Epithelial cell of esophagus (primary cell): ENCODE data around the gene SLAMF1.

ENCODE experiments used
- DNase-seq: peaks from one replicate; pipeline ENCODE4 v3.0.0; 2010; ENCODE audit warnings: low read depth
- H3K4me3 ChIP-seq: 2 replicates; pipeline ENCODE4 v1.5.1; 2011; ENCODE audit warnings: mild to moderate bottlenecking, low read length, control low read depth
- TF ChIP-seq, protein P1 (sequence below): IDR thresholded peaks from 2 replicates; pipeline ENCODE4 v1.5.1; 2011; ENCODE audit warnings: low read depth, mild to moderate bottlenecking, low read length, control low read depth, inconsistent platforms; ENCODE audit not compliant: insufficient read depth; ENCODE audit errors: missing control alignments

Gene SLAMF1

DNA sequence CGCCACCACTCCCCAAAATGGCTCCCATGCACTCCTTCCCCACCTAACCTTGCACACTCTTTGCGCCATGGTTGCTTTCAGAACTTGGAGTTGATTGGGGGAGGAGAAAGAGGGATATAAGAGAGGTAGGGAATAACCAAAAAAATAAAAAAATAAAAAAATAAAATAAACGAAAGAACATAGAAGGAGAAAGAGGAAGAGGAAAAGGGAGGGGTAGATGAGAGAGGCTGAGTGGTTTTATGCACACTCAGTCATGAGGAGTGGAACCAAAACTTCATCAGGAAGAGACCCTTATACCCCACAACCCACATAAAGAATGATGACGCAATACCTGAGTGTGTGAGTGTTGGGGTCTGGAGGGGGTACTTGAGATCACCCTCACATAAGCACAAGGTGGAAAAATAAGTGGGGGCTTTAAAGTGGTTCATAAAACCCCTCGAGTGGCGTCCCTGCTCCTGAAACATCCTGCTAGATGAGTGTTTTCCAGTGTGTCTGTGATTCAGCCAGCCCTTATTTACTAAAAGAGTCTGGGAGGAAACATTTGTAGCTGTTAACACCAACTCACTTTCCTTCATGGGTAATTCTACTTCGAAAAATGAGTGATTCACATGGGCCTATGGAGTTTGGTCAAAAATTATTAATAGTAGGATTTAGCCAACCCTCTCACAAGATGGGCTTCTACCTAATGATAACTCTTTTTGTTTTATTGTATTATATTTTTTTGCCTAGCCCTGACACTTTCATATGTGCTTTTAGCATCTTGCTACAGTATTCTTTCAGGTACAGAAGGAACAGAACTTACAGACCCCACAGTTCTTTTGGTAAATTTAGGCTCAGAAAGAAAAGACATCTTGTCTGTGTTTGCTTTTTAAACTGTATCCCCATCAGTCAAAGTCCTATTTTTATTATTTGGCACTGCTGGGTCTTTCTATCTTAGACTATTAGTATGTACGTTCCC, 5.2 kb downstream of the SLAMF1 start:
- no peak for DNase-seq
- H3K4me3 ChIP-seq = no peak overlapping the region
- TF ChIP-seq, protein P1, sequence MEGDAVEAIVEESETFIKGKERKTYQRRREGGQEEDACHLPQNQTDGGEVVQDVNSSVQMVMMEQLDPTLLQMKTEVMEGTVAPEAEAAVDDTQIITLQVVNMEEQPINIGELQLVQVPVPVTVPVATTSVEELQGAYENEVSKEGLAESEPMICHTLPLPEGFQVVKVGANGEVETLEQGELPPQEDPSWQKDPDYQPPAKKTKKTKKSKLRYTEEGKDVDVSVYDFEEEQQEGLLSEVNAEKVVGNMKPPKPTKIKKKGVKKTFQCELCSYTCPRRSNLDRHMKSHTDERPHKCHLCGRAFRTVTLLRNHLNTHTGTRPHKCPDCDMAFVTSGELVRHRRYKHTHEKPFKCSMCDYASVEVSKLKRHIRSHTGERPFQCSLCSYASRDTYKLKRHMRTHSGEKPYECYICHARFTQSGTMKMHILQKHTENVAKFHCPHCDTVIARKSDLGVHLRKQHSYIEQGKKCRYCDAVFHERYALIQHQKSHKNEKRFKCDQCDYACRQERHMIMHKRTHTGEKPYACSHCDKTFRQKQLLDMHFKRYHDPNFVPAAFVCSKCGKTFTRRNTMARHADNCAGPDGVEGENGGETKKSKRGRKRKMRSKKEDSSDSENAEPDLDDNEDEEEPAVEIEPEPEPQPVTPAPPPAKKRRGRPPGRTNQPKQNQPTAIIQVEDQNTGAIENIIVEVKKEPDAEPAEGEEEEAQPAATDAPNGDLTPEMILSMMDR = no peak

GRCh38 chr1:160640359-160641123, 6.3 kb downstream of the SLAMF1 start:
- H3K4me3 ChIP-seq = no peak overlapping the region
- TF ChIP-seq, protein P1 = no peak
- DNase-seq = no peak

- TF ChIP-seq, protein P1 = no peak
- no peak for DNase-seq
- H3K4me3 ChIP-seq = no peak overlapping the region
Observed at GRCh38 chr1:160639652-160640051, 7.2 kb downstream of the SLAMF1 start.

GRCh38 chr1:160638926-160639325, 7.9 kb downstream of the SLAMF1 start:
- no peak overlapping the region for H3K4me3 ChIP-seq
- no peak for DNase-seq
- TF ChIP-seq, protein P1 = no peak

GRCh38 chr1:160638540-160638857, 8.3 kb downstream of the SLAMF1 start:
- no peak for DNase-seq
- TF ChIP-seq, protein P1 = no peak
- H3K4me3 ChIP-seq = no peak overlapping the region

DNA sequence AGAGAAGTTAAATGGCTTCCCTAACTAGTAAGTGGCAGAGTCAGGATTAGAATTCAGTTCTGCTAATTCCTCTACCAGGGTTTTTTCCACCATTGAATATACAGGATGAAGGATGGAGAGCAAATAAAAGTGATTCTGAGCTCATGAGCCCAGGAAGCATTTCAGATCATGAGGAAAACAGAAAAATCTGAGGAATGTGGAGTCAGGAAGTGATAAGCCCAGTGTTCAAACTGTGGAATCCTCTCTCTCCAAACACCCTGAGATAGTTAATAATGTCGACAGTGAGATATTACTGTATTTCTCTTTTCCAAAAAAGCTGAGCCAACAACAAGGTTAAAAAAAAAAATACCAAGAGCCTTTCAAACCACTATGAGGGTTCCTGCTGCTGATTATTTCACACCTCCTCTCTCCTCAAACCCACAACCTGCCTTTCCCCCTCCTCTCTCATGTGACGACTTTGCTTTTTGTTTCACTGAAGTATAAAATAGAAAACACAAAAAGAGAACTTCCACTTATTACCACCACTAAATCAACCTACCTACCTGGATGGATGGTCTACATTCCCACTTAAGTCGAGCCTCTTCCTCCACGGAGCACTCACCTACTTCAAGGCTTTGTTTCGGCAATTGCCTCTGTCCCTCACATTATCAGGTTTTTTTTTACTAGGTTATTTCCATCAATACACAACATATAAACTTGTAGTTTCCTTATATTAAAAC, 8.9 kb downstream of the SLAMF1 start:
- no peak for DNase-seq
- TF ChIP-seq, protein P1 = no peak
- H3K4me3 ChIP-seq = no peak overlapping the region
